HG03045 (cell line): ENCODE measurements around the gene EMC1.
"Not testable (repeated sequence)": the region's sequence is repeated elsewhere in the genome, so short reads cannot be mapped to it uniquely, and the experiment has no call there.

Experiments used
- ATAC-seq: cut with Tn5 transposase; IDR thresholded peaks from one replicate; pipeline ENCODE4 v1.9.1; 2021; ENCODE audit warnings: mild to moderate bottlenecking, moderate library complexity; ENCODE audit not compliant: unreplicated experiment

Gene EMC1

GRCh38 chr1:19251305-19252196, at the start of gene EMC1, which contains the start of gene MRTO4:
Gene EMC1 (minus strand): TSS chr1:19251524. CDS start chr1:19251509, 15 bp downstream.
Gene MRTO4 (plus strand): TSS chr1:19251805. CDS start chr1:19251836, 31 bp downstream.
- ATAC-seq: peak; percentile 85

- ATAC-seq: no peak
These were observed 48.9 kb upstream of the EMC1 start for GRCh38 chr1:19300211-19300610.

GRCh38 chr1:19294638-19295037, 43.3 kb upstream of the EMC1 start:
- no peak for ATAC-seq

GRCh38 chr1:19289244-19289643, 37.9 kb upstream of the EMC1 start:
- no peak for ATAC-seq

GRCh38 chr1:19288324-19289241, 37.3 kb upstream of the EMC1 start, which contains the start of gene AKR7A3:
Gene AKR7A3 (minus strand): TSS chr1:19288770. CDS start chr1:19288709, 61 bp downstream.
- ATAC-seq: not testable (repeated sequence)

GRCh38 chr1:19287436-19288185, 36.3 kb upstream of the EMC1 start:
- no peak for ATAC-seq

GRCh38 chr1:19285807-19286206, 34.5 kb upstream of the EMC1 start:
- ATAC-seq: not testable (repeated sequence)

GRCh38 chr1:19285366-19285765, 34.0 kb upstream of the EMC1 start:
- ATAC-seq: not testable (repeated sequence)

- no peak for ATAC-seq
These were observed 33.6 kb upstream of the EMC1 start for GRCh38 chr1:19284881-19285280.

GRCh38 chr1:19283891-19284290, 32.6 kb upstream of the EMC1 start:
- no peak for ATAC-seq

- no peak for ATAC-seq
These were observed 23.3 kb upstream of the EMC1 start for GRCh38 chr1:19274636-19275035.

- ATAC-seq: not testable (repeated sequence)
These were observed 22.7 kb upstream of the EMC1 start for GRCh38 chr1:19273844-19274531.

GRCh38 chr1:19273106-19273843, 22.0 kb upstream of the EMC1 start:
- ATAC-seq: no peak

- no peak for ATAC-seq
These were observed 20.7 kb upstream of the EMC1 start for GRCh38 chr1:19272064-19272463.

GRCh38 chr1:19270343-19270730, 19.0 kb upstream of the EMC1 start:
- ATAC-seq: not testable (repeated sequence)

- not testable (repeated sequence) for ATAC-seq
These were observed 18.4 kb upstream of the EMC1 start for GRCh38 chr1:19269427-19270342.

GRCh38 chr1:19268445-19268844, 17.1 kb upstream of the EMC1 start:
- no peak for ATAC-seq

- ATAC-seq: no peak
These were observed 11.4 kb upstream of the EMC1 start for GRCh38 chr1:19262744-19263143.
